T47D (cell line): ENCODE results near the gene CCDC50.

ENCODE experiments used
- DNase-seq, 2 experiments: peaks; one replicate each; pipeline versions ENCODE4 v3.0.0 to v3.0.0-alpha.2; 2011 to 2012; ENCODE audit warnings: low read depth in 1 of 2, low spot score in 1 of 2
- JUND ChIP-seq: IDR thresholded peaks from 2 replicates; pipeline ENCODE4 v1.6.1; 2012; ENCODE audit warnings: low read depth
- in situ Hi-C: cut with HindIII; loops from 2 replicates; pipeline ENCODE4 v1.10.0; 2016; ENCODE audit warnings: low sequenced_read_pairs, low pct_unique_long_range_greater_than_20kb

The CCDC50 gene

DNA sequence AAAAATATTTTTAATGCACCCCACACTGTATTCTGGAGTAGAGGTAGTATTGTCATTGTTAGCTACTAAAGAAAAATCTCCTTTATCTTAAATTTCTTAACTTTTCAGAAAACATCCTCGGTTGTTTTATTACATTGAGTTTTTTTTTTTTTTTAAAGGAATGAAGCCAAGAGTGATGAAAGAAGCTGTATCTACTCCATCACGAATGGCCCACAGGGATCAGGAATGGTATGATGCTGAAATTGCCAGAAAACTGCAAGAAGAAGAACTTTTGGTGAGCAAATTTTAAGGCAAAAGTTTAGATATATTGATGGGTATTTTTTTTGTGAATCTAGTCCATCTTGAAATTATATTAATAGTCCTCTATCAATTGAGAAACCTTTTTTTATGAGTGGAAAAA lies 50.8 kb downstream of the CCDC50 start:
- no peak for DNase-seq
- TF ChIP-seq JUND: no peak
- in situ Hi-C loops: no loop called here

DNA sequence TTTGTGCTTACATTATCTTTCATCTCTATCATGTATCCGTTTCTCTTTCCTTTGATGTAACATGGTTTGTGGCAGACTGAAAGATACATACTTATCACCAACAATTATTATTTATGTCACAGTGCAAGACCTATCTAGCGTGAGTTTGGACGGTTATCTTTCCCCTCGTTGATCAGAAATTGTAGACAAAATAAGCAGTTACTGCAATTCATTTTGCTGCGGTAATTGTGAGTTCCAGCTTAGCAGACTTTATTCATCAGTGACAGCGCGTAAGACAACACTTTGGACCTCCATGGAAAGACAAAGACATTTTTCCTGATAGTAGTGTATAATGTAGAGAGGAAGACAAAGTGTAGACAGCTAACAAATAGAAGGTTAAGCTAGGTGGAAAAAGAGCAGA lies 52.1 kb downstream of the CCDC50 start:
- DNase-seq: no peak
- TF ChIP-seq JUND: no peak
- in situ Hi-C loops: no loop called here

DNA sequence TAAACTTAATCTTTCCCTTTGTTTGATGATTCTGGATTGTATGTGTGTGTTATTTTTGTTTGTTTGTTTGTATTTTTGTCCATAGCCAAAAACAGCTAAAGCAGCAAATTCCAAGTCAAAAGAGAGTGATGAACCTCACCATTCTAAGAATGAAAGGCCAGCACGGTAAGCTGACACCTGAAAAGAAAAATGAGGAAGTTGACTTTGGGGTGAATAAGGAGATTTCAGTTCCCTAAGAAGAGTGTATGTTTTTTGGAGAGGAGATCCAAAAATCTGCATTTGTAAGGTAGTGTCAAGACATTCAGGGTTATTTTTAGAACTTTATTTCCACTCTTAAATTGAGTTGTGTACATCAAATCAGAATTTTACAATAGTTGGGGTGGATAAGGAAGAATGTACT lies 53.5 kb downstream of the CCDC50 start:
- no peak for TF ChIP-seq JUND
- in situ Hi-C loops: no loop called here

DNA sequence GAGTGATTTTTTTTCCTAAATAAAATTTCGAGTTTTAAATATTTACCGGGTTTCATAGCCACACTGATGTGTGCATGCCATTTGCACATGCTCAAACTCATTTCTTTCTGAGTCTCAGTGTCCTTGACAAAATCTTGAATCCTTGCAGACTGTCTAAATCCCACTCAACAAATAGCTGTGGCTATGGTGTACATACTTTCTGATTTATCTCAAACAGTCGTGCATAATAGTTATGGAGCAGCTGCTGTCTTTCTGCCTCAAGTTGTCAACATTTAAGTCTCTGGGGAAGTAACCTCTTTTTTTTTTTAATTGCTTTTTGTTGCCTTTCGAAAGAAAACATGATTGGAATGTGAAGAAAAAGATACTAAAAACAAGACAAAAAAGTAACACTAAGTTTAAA lies 53.9 kb downstream of the CCDC50 start:
- in situ Hi-C loops: no loop called here
- no peak for TF ChIP-seq JUND
- no peak for DNase-seq

More for the DNA sequence above, 53.5 kb downstream of the CCDC50 start:
- DNase-seq: no peak

DNA sequence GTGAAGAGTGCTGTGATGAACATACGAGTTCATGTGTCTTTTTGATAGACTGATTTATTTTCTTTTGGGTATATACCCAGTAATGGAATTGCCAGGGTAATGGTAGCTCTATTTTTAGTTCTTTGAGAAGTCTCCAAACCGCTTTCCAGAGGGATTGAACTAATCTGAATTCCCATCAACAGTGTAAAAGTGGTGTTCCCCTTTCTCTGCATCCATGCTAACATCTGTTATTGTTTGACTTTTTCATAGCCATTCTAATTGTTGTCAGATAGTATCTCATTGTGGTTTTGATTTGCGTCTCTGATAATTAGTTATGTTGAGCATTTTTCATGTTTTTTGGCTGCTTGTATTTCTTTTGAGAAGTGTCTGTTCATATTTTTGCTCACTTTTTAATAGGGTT lies 55.9 kb downstream of the CCDC50 start:
- in situ Hi-C loops: no loop called here
- DNase-seq: no peak
- TF ChIP-seq JUND: no peak

DNA sequence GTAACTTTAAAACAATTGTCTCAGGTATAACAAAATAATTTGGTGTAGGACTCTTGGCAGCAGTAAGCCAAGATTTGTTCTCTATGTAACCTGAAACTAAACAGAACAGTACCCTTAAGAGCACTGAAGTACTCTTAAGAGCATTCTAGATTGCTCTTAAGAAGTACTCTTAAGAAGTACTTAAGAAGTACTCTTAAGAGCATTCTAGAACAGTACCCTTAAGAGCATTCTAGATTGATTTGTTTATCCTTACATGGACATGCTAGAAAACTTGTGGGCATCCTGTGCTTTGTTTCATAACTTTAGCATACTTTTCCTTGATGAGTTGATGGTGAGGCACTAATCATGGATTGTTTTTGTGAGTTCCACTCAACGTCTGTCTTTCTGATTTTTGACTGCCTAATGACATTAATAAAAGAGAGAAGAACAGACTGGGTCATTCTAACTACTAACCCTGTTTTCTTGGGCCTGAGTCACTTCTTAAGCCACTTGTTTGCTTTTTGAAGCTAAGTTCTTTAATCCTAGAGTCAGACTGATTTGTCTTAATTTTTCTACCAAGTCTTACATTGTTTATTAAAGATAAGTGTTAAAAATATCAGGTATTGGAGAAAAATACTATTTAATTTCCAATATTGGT lies 58.4 kb downstream of the CCDC50 start:
- TF ChIP-seq JUND: no peak
- DNase-seq: no peak
- in situ Hi-C loops: no loop called here

DNA sequence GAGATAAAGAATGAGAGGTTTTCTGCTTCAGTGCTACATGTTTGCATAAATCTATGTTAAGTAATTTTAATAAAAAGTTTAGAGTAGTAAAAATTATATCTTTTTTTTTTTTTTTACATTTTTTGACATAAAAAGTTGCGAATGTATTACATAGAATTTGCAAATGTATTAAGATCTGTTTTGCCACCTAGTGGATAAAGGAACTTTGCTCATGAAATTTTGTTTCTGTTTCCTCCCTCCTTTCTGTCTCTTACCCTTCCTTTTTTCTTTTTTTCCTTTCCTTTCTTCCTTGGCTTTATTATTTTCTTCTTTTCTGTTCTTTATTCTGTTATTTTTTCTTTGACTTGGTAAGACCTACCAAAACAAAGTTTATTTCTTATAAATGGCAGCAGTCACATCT lies 59.6 kb downstream of the CCDC50 start:
- DNase-seq: peak in 1 of 2 experiments; percentile 26
- in situ Hi-C loops: no loop called here
- no peak for TF ChIP-seq JUND

DNA sequence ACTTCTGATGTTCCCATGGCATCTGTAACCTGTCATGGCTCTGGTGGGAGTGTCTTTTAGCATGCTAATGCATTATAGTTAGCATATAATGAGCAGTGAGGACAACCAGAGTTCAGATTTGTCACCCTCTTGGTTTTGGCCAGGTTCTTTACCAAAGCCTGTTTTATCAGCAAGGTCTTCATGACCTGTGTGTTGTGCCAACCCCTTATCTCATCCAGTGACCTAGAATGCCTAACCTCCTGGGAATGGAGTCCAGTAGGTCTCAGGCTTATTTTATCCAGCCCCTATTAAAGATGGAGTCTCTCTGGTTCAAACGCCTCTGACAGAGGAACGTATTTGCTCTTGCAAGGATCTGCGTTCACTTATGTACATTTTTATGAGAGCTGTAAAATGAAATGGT lies 61.4 kb downstream of the CCDC50 start:
- no peak for TF ChIP-seq JUND
- in situ Hi-C loops: no loop called here
- DNase-seq: no peak

DNA sequence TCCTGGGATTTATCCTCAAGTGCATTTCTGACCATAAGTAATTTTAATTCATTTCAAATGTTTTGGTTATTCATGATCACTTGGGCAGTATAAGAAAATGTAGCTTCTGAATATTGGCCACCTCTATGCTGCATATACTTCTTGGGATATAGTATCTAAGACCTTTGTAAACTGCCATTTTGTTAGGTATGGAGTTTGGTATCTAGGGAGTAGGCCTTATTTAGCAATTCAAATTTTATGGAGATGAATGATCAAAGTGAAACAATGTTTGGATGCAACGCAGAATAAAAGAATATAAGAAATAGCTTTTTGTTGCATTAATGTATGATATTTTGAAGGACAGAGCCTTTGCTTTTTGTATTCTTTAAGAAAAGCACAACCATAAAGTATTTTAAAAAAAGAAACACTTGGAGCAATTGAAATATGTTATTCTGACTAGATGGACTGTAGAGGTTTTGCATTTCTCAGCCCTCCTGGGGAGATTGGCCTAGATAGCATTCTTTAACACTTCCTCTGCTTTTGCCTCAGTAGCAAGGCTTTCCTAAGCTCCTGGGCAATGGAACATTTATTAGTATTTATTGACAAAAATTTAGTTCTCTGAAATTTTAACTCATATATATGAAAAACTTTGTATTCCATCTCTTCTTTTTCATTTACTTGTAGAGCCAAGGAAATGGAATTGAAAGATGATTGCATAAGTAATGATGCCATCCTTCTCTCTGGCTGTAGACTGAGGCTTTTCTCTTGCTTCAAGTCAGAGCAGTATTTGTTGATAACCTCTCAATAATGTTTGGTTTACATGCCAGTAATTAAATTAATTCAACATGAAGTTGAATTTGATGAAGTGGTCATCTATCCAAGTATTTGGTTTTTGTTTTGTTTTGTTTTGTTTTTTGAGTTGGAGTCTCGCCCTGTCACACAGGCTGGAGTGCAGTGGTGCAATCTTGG lies 62.9 kb downstream of the CCDC50 start:
- no peak for DNase-seq
- TF ChIP-seq JUND: no peak
- in situ Hi-C loops: no loop called here

DNA sequence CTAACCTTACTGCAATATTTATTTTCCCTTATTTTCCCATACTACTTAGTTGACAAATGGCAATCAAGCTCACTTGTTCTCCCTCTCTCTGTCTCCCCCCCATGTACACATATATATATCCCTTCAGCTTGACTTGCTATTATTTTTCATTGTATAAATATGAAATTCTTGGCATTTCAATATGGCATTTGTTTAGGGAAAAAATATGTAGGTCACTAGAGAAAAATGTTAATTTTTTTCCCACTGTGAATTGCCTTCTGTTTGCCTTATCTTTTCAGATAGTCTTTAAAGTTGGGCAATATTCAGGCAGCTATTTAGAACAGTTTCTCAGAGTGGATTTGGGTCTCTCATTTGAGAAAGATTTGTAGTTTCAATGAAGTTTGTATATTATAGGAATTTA lies 64.0 kb downstream of the CCDC50 start:
- TF ChIP-seq JUND: no peak
- in situ Hi-C loops: no loop called here
- no peak for DNase-seq

DNA sequence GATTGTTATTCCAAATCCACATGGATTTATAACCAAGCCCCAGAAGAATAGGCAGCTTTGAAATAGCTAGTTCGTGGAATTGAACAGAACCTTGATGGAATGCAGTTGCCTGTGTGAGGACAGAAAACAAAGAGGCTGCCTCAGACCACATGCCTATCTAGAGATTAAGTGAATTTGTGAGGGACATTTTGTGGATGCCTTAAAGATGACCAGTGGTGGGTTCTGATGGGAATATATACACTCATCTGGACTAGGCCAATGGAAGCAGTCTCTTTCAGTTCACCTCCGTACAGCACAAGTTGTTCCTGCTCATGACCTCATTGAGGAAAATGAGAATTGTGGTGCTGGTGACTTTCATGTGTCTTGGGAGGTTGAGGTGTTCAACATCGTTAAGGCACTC lies 68.6 kb downstream of the CCDC50 start:
- in situ Hi-C loops: no loop called here
- TF ChIP-seq JUND: no peak

DNA sequence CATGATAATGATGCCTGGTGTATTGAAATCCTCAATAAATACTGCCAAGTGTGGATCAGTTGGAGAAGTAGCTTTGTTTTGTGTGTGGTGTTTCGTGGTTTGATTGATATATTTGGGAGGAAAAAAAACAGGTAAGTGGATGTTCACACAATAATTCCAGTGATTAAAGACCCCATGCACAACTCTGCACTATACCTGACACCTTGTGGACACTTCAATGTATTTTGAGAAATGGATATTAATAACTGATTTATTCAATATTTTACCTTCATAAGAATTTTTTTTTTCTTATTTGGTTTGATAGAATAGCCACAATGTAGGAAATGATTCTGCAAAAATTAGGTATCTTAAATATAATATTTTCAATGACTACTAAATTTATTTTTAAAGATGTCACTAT lies 69.4 kb downstream of the CCDC50 start:
- no peak for DNase-seq
- no peak for TF ChIP-seq JUND
- in situ Hi-C loops: no loop called here

More for the DNA sequence above, 68.6 kb downstream of the CCDC50 start:
- no peak for DNase-seq

DNA sequence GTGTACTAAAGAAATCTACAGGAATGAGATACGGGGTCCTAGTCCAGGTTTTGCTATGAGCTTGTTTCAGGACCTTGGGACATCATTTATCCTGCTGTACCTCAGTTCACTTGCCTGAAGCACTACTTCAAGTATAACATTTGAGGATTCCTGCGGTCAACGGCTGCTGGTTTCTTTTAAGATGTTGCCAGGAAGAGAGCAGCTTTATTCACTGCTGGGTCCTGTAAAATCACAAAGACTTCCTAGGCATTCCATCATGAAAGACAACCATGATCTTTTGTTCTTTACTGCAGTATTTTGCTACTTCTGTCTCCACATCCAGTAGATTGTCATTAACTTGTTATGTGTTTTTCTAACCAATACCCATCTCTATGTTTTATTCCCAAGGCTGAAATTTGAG lies 70.7 kb downstream of the CCDC50 start:
- DNase-seq: no peak
- no peak for TF ChIP-seq JUND
- in situ Hi-C loops: no loop called here
